Kidney capillary endothelial cell (primary cell): Measurements from ENCODE around the gene ABHD10.

ENCODE experiments used
- DNase-seq: peaks from one replicate; pipeline ENCODE4 v3.0.0-alpha.2; 2018; ENCODE audit warnings: low spot score

ABHD10 gene

GRCh38 chr3:111965484-111965883 lies 13.3 kb upstream of the ABHD10 start:
- no peak for DNase-seq

DNA sequence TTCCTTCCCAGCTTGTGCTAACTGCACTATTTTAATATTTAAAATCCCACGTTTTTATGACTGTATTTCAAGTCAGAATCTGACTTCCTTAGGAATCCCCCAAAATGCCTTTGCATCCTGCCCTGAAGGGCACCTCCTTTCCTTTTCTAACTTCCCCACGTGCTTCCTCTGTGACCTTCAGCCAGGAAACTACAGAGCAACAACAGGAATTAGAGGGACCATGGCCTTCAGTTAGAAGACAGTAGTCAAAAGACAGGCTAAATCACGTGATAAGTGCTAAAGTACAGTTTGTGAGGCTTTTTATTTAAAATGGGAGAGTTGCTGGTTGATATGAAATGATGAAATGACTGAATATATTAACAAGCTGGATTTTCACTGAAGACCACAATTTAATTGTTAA lies 11.8 kb upstream of the ABHD10 start:
- DNase-seq, result peak; percentile 75

DNA sequence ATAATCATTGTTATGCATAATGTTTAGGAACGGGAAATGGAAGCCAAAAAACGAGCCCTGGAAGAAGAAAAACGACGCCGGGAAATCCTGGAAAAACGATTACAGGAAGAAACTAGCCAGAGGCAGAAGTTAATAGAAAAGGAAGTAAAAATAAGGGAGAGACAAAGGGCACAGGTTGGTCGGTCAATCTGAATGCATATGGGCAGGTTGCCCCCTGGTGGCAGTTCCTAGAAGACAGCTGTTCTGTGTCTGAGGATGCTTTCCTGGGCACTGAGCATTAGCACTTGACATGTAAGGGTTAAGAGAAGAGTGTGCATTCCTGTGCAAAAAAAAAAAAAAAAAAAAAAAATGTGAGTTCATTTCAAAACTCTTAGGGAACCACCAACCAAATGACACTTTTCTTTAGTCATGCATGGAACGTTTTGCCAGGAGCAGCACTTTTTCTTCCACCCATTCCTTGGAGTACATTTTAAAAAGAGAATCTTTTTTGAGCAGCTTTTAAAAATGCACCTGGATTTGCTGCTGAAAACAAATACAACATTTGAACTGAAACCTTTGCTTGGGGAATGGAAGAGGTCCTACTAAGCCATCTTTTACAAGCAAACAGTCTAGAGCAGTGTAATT lies 11.1 kb upstream of the ABHD10 start:
- DNase-seq, result peak; percentile 77

GRCh38 chr3:111968319-111969054 lies 10.3 kb upstream of the ABHD10 start:
- DNase-seq, result no peak

DNA sequence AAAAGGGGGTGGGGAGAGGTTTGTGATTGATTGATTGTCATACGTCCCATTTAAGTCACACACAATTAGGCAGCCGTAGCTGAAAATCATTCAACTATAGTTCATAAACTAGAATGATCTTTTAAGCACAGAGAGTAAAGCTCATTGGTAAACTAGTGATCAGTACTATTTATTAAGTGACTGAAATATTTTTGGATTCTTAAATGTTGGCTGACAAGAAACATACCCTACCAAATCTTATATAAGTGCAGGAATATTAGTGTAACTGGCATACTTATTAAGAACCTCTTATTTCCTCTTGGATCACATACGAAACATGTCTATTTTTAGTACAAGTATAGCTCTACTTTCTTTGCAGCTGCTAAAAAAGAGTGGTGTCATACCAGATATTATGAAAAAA lies 8.4 kb upstream of the ABHD10 start:
- no peak for DNase-seq

DNA sequence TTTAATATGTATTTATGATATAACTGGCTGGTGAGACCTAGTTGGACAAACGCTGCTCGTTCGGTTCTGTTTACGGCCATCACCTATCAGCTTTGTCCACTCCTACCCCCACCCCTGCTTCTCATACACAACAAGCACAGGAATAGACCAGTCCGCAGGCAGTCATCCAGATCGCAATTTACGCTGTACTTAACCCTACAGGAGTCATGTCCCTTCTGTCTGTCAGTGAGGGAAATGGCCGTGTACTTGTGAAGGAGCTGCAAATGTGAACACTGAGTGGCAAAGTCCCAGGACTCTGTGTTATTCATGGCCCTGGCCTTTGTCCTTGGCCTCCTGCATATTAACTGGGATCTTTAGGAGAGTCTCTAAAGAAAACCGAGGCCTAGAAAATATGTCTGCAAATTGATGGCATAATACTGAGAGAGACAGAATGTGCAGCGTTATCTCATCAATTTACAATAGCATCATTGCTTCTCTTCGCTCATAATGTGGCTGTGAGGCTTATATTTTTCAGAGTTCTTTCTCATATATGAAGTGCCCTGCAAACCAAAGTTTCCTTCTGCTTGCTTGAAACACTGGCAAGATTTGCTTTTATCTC lies 7.2 kb upstream of the ABHD10 start:
- no peak for DNase-seq

DNA sequence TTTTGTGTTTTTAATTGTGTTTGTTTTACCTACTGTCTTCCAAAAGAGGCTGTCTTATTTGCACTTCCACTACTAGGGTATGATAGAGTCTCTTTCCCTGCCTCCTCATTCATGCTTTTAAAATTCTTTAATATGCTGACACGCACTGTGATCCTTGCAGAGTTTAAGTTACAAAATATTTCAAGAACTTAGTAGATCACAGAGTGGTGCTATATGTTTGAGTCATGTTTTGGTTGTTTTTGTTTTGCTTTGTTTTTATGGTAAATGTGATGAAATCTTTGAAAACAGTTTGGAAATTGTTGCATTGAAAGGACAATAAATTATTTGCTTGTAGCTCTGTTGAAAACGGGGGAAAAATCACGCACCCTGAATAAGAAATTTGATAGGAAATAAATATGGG lies 5.9 kb upstream of the ABHD10 start:
- no peak for DNase-seq

GRCh38 chr3:111975131-111975530 lies 3.7 kb upstream of the ABHD10 start:
- no peak for DNase-seq

- no peak for DNase-seq
Measured at GRCh38 chr3:111976254-111976653, 2.6 kb upstream of the ABHD10 start.

GRCh38 chr3:111979434-111980038 lies 710 bp downstream of the ABHD10 start:
- no peak for DNase-seq

GRCh38 chr3:111980716-111981456 lies 2.1 kb downstream of the ABHD10 start:
- no peak for DNase-seq

DNA sequence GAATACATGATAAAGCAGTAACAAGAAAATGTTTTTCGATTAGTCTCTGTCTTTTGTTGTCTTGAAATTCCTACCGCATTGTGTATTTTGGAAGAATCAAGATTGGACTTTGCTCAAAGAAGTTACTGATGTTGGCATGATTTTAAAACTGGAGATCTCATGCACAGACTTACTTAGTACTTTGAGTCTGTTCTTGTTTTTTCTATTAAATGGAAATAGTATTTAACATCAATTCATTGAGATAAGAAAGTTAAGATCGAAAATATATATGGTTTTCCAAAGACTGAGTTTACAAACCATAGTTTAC lies 2.6 kb downstream of the ABHD10 start:
- DNase-seq, result no peak

GRCh38 chr3:111984636-111985298 lies 5.9 kb downstream of the ABHD10 start:
- DNase-seq, result no peak

GRCh38 chr3:111986800-111987199 lies 8.0 kb downstream of the ABHD10 start:
- no peak for DNase-seq

DNA sequence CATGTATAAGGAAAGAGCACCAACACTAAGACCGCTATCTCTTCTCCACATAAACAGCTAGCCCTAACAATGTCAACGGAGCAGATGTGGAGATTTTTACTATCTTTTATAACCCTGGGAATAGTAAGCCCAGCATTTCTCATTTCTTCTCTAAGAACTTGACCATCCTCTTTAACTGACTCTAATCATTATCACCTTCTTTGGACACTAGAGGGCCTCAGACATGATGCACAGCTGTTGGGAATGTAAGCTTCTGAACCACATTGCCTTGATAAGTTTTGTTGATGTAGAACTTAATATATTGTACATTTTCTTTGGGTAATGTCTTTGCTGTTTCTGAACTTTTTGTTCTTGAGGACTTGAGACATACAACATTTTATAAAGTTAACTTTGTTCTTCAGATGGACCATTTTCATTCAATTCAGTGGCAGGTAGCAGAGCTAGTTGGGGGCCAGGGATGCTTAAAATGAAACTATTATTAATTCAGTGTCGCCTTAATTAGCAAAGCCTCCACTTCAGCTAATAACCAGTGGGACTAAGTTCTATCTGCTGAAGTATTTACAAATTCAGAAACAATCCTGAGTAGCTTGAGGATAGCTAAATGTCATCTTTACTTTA lies 10.3 kb downstream of the ABHD10 start:
- peak; percentile 59 for DNase-seq

- DNase-seq, result no peak
Measured at GRCh38 chr3:111993038-111993437, 14.2 kb downstream of the ABHD10 start.

DNA sequence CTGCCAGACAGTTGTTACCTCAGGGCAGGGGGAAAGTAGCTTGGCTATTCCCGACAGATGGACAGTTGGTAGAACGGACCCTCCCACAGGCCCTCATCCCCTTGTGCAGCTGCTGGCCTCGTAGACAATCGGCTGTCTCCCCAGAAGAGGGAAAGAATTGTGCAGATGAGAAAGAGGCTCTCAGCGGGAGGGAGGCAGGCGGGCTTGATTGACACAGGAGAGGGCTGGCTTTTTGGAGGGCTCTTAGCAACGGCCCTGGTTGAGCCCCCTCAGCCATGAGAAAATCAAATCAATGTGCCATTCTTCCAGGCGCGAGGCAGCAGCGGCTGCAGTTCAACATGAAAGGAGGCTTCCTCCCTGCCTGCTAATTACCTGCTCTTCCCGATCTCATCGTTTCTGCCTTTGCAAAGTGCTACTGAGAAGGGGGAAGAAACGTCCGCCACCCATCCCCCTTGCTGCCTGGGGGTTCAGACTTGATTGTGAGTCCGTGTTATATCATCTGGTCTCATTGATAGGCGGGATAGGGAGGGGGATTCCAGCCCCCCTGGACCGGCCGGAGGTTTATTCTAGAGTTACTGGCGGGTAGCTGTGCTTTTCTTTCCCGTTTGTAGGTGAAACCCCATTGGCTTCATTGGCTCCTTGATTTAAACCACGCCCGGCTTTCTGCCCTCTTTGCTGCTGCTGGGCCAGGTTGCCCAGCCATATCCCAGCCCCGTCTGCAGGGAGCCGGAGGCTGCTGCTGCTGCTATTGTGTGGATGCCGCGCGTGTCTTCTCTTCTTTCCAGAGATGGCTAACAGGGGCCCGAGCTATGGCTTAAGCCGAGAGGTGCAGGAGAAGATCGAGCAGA lies 20.0 kb downstream of the ABHD10 start, which contains the start of gene TAGLN3:
TAGLN3 (plus strand) TSS at position 287 of the 848 bp plus-strand sequence; CDS start at position 788, 501 bp downstream.
- DNase-seq, result no peak

DNA sequence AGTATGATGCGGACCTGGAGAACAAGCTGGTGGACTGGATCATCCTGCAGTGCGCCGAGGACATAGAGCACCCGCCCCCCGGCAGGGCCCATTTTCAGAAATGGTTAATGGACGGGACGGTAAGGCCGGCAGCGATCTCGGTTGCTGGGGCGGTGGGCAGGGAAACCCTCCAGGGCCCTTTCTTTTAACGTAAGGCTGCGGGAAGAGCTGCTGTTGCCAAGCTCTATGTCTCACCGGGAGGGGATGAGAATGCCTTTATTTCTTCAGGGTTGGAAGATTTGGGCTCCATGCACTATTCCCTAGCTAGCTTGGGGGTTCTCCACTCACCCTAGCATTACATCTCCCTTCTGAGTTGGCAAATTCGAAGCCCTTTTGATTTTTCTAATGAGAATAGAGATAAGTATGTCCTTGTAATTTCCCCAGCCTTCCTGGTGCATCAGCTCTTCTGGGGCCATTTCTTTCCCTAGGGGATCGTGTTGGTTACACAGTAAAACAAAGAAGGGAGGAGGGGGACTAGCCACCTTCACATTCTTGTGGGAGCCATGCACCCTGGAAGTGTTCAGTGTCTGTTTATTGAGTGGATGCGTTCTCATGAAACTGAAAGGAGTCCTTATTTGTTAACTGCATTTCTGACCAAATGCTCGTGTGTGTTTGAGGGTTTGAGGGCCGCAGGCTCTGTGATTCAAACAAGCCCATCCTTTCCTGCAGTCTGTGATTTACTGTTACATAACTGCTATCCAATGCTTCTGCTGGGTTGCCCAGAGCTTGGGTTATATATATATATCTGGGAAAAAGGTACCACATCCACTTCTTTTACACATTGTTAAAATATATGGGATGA lies 20.9 kb downstream of the ABHD10 start:
- no peak for DNase-seq

DNA sequence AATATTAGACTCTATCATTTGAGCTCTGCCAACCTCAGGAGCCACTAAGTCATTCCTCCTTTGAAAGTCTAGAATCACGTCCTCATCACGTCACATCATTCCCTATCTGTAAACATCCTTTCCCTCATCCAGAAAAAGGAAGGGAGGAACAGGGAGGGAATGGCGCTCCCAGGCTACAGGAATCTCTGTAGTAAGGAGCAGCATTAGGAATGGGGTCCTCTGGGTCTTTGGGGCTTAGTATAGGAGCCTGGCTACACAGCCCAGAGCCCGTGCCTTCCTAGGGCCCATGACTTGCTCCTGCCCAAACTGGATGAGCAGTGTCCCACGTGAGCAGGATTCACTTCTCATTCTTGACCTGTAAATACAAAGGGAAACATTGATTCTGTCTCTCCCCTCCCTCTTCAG lies 21.5 kb downstream of the ABHD10 start:
- no peak for DNase-seq

- no peak for DNase-seq
Measured at GRCh38 chr3:112000966-112001365, 22.1 kb downstream of the ABHD10 start.
